HG03354 (cell line): ENCODE data around the gene MPC1L.

ENCODE experiments used
- ATAC-seq: cut with Tn5 transposase; IDR thresholded peaks from one replicate; pipeline ENCODE4 v1.9.1; 2021; ENCODE audit warnings: mild to moderate bottlenecking; ENCODE audit not compliant: unreplicated experiment, poor library complexity, severe bottlenecking

The MPC1L gene

DNA sequence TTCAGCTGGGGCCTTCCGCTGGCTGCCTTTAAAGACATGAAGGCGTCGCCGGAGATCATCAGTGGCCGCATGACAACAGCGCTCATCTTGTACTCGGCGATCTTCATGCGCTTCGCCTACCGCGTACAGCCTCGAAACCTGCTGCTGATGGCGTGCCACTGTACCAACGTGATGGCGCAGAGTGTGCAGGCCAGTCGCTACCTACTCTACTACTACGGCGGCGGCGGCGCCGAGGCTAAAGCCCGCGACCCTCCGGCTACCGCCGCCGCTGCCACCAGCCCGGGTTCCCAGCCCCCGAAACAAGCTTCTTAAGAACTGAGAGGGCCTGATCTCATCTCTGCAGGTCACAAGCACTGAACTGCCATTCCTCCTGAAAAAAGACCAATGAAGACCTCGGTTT is 437 bp downstream of the MPC1L start:
- no peak for ATAC-seq

DNA sequence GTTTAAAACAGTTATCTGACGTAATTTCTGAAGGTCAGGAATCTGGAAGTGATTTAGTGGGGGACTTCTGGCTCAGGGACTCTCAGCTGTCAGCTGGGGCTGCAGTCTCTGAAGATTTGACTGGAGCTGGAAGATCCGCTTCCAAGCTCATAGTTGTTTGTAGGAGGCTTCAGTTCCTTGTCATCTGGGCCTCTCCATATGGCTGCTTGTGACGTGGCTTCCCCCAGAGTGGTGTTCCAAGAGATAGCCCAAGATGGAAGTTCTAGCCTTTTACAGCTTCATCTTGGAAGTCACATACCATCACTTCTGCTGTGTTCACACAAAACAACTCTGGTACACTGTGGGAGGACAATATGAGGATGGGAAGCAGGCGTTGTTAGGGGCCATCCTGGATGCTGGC is 2.1 kb downstream of the MPC1L start:
- no peak for ATAC-seq

DNA sequence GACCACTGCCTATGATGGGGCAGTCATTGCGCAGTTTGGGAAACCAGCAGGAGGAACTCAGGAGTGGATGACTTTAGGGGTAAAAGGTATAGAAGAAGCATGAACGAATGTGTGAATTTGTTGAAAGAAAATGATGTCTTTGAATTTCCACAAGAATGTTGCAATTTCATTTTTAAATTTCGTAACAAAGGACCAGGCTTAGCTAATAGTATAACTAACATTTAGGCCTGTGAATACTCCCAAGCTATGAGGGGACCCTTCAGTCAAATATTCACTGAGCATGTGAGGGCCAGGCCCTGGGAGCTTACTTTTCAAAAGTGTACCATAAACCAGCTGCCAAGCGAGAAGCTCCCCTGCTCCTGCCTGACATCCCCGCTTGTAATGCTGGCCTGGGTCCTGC is 5.3 kb downstream of the MPC1L start:
- ATAC-seq: no peak

DNA sequence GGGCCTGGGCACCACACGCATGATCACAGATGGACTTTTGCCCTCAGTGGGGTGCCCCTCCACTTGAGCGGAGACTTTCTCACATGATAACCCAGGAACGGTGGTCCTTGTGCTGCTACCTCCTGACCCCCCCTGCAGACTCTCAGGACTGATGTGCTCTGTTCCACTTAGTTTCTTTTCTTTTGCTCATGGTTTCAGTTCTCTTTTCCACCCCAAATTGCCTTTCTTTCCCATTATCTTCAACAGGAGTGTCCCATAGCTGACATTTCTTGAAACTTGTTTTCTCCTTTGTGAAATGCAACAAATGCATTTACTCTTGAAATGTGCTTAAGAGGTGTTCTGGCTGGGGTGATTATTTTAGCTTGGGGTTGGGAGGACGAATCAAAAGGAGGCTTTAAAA is 9.0 kb downstream of the MPC1L start:
- no peak for ATAC-seq

DNA sequence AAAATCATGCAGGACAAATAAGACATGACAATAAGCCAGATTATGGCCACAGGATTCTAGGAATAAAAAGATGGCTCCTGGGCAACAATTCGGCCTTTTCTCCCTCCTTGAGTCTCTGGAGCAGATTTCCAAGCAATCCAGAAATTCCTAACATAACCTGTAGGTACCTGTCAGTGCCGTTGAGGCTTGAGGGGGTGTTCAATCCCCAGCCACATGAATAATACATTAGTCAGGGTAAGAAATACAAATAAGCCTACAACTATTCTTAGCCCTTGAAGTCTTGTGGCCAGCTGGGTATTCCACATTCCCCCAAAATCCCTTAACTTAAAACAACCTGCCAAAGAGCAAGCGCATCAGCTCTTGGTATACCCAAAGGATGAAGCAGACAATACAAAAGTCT is 14.5 kb downstream of the MPC1L start:
- ATAC-seq: no peak

DNA sequence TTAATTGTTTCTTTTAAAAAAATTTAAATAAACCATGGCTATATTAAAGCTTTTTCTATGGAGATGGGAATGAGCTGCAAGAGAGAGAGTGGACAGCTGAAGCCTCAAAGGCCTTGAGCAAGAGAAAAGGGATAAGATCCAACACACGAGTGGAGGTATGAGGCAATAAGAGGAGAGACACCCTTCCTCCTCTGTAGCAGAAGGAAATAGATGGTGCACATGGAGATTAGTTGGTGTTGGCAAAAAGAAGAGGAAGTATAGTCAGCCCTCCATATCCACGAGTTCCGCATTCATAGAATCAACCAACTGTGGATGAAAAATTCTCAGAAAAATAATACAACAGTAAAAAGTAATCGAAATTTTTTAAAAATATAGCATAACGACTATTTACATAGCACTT is 20.9 kb downstream of the MPC1L start:
- ATAC-seq: no peak

DNA sequence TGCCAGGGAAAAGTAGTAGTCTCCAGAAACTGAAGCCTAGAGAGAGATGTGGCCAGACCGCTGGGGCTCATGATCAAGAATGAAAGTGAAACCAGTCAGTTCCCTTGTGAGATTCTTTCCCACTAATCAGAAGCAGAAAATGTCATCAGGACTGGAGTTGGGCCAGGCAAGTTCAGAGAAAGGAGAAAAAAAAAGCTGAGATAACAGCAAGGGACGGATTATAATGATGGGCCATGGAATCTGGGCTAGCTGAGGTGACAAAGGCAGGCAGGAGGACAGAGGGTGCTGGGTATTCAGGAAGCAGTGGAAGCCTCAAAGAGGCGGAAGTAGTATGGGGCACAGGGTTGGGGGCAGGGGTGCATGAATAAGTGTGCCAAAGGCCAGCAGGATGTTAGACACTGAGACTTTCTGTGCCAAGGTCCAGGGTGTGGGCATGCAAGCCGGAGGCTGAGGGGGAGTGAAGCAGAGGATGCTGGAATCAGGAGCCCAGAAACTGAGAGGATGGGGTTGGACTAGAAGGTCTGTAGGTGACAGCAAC is 21.7 kb downstream of the MPC1L start:
- ATAC-seq: peak; percentile 41

DNA sequence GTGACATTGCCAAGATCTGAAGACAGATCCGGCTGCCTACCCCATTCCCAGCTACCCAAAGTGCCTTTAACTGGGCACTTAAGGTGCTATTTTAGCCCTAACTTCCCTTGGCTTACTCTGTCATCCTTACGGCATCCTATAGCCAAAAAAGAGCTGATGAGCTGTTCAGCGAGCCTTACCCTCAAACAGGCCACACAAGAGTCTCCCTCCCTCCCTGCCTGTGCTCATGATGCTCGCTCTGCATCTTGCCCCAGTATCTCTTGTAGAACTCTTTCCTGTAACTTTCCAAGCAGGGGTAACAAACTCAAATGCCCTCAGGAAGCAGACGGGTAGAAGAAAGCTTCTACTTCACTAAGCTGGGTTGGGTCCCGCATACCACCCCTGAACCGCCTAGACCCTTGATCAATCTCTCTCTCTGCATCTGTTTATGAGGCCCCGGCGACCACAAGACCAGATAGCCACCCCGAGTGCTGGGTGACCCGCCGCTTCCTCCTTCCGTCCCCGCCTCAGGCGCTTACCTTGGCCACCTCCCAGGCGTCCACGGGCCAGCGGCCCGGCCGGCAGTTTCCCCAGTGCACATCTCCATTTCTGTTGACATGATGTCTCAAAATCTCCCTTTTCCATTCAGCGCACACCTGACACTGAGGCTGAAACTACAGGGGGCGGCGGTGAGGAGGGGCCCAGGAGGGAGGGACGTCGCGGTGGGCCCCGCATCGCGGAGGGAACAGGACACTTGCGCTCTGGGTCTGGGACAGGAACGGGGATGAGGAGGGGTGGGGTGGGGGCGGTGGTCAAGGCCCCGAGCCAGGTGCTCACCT is 23.5 kb downstream of the MPC1L start:
- peak; percentile 23 for ATAC-seq

DNA sequence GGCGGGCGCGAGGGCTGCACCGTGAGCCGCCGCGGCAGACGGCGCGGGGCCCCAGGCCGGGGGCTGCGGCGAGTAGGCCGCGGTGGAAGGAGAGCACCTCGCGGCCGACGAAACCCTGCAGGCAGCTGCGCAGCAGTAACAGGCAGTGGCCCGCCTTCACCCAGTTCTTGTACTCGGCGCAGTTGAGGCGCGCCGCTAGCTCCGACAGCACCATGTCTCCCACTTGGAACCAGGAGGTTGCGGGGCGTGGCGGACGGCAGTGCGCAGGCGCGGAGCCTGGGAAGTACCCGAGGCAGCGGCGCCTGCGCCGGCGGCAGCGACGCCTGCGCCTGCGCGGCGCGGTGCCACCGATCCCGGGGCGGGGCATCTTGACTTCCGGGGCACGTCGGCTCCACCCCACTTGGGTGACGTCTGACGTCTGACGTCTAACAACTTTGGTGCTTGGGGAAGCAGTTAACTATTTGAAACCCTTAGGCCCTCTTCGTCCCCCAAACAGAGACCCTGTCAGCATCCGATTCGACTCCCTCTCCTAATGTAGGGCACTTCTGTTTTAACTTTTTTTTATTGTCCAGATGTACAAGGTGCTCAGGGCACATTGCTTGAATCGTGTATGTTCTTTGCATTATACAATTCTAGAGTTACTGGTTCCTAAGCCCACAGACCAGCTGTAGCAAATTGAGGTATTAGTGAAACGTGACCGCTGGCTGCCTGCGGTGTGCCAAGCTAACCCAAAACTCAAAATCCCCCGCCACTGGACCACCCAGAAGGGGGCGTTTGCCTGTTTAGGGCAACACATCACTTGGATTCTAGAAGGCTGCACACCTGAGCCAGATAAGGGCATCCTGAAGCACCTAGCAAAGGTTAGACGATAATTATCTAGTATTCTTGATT is 24.3 kb downstream of the MPC1L start, which contains the start of gene CXorf38:
TSS of gene CXorf38 (minus strand) at position 255 of the 891 bp plus-strand sequence. CDS start at position 214, 41 bp downstream.
- ATAC-seq: peak; percentile 74

DNA sequence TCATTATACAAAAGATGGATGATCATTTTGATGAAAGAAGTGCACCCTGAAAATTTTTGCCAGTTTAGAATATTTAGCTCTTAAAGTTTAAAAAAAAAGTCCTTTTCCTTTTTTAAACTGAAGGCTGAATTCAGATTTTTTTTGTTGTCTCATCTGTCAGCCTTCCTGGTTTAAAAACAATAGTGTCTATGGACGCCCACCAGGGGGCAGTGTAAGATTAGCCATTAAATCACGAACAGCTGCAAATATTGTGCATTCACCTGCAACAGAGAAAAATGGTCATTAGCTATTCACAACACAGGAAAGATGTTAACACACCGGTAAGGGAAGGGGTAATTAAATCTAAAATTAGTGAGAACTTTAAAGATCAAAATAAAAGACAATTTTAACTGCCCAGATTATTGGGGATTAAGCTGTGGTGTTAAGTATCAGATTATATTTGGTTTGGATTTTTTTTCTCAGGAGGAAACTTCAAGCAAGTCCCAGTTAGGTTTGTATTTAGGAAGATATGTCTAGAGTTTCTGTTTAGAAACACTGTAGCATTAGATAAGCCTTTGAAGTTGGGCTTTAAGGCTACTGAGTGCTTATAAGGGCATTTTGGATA is 28.5 kb downstream of the MPC1L start:
- no peak for ATAC-seq

DNA sequence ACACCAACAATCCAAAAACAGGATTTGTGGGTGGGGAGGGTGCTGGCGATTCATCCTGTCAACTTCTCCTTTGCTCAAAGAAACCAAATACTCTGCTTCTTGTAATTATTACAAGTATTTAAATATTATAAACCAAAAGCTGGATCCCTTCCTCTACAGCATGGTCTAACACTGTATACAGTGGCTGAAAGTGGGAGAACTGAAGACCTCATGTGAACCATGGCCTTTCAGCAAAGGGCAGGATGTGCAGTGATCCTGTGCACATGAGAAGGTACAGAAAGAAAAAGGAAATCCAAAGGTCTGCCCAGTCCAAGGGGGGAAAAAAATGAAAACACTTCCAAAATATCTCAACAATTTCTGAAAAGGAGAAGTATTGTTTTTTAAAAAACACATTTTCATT is 29.4 kb downstream of the MPC1L start:
- ATAC-seq: no peak

DNA sequence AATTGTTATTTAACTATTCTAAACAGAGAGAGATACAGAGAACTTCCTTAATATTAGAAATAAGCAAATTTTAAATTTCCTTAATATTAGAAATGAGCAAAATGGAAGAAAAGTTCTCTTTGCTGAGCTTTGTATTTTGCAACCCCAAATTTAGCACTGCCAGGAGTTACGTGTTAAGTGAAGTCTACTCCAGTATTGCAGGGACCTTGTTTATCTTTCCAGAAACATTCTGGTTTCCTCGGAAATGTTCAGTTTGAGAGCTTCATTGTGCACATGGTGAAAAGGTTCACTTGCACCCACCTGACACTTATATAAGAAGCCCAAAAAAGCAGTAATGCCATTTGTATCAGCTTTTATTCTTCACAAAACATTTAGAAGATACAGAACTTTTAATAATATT is 30.3 kb downstream of the MPC1L start:
- ATAC-seq: no peak

DNA sequence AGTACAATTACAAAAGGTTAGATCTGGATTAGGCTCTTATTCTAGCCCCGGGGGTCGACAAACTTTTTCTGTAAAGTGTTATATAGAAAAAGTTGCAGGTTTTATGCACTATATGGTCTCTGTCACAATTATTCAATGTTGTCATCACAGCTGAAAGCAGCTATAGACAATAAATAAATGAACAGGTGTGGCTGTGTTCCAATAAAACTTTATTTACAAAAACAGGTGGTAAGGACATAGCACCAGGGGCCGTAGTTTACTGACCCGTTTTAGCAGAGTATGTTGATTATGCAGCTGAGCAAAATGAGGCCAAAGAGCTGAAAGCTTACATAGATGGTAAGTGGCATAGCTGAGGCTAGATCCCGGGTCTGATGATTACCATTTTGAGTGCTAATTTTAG is 37.2 kb downstream of the MPC1L start:
- ATAC-seq: no peak

DNA sequence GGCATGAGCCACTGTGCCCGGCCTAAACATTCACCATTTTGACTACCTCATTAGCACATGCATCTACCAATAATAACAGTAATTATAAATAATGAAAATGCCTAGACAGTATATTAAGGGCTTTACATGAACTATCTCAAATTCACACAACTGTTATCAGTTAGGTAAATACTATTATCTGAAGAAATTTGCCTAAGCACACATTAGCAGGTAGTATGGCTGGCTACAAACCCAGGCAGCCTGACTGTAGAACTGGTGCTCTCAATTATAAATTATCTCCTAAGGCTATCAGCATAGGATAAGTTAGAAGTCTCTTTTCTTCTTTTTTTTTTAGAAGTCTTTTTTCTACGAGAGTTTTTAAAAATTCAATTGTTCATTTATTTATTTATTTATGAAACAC is 38.3 kb downstream of the MPC1L start:
- ATAC-seq: no peak

DNA sequence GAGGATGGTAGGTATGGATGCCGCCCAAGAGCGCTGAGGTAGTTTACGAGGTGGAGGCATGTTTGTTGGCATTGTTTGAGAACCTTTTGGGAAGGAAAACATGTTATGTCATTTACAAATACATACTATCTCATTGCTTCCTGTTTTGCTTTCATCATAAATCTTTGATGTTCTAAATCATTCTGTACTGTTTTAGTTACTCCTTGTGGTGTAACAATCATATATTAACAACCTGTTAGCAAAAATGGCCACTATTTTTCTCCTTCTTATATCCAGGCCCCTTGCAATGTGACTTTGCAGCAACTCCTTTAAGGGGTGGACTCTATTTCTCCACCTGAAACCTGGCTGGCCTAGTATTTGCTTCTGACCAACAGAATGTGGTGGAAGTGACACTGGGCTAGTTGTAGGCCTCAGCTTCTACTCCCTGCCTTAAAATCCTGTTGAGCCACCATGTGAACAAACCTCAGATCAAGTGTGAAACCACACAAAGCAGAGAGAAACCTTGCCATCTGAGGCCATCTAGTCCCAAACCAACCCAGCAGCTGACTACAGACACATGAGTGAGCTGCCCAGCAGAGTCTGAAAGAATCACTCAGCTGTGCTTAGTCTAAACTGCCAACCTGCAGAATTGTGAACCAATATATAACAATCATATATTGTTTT is 40.0 kb downstream of the MPC1L start:
- ATAC-seq: no peak

DNA sequence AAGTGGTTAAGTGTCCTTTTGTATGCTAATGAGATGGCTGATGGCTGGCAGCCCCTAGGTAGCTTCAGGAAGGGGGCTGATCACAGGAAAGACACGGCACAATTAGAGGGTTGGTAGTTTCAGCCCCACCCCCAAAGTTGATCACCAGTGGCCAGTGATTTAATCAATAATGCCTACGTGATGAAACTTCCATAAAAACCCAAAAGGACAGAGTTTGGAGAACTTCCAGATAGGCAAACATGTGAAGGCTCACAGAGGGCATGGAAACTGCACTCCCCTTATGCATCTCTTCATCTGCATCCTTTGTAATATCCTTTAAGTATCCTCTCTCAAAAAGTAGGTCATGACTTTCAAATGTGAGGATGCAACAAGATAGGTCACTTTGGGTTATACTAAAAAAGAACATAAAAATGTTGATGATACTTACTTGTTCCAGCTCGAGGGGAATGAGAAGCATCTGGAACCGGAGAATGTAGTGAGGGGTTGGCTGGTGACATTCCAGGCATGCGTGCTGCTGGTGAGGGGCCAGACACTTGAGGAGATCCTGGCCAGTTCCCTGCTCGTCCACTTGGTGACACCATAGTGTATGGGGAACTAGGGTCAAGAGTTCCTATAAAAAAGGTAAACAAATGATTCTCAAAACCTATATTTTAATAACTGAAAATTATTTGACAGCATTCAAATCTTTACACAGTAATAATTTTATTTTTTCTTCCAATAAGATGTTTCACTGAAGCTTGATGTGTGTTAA is 40.8 kb downstream of the MPC1L start:
- ATAC-seq: no peak

DNA sequence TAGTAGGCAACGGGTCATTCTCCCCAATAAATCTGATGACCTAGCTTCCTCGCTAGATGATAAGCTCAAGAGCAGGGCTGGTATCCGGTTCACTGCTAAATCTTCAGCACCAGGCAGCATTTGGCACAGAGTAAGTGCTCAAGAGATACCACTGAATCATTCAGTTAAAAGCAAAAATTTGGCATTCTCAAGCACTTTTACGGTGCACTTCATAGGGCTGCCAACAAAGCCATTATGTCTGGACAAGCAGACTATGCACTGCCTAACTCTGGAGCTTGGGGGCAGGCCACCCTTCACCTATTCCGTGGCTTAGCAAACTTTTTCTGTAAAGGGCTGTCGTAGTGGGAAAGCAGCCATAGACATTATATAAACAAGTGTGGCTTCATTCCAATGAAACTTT is 47.9 kb downstream of the MPC1L start:
- no peak for ATAC-seq
